ENCODE results near the gene GIMAP4. TPM values are rescaled to one million over a fixed set of nuclear protein-coding genes. Genes with fewer than 3 reads are reported as not detected.
"Not testable (repeated sequence)": the region's sequence is repeated elsewhere in the genome, so short reads cannot be mapped to it uniquely, and the experiment has no call there.

The GIMAP4 gene
- total and polyA plus RNA-seq, 2 donors (not counting 3 experiments of a cell fraction or from before 2014, with no cell fraction given): 56.6 to 168 TPM

DNA sequence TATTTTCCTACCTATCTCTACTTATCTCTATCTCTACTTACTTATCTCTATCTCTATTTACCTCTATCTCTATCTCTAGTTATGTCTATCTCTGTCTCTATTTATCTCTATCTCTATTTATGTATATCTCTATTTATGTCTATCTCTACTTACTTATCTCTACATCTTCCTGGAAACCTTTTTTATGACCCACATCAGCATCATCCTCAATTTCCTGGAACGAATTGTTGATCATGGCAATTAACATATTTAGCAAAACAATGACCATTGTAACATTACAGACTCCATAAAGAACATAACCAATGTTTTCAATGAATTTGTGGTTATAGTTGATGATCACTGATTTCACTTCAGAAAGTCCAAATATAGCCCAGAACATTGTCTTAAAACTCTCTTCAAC lies 46.7 kb downstream of the GIMAP4 start:
- intact Hi-C loops (cut with micrococcal nuclease) (no loop called here), dilution Hi-C loops (cut with MboI; ENCODE audit: extremely low pct_ligation_motif_present, low sequenced_read_pairs) (no loop called here)
- H3K4me3 ChIP-seq (replicated peaks in 1 of 3; ENCODE audit: insufficient read depth in 1 of 3, low read depth in 1 of 3, low read length in 3 of 3): no peak overlapping the region
- no peaks in the 10 kb centered on the region for H3K27me3 ChIP-seq (ENCODE audit: control insufficient read depth in 2 of 2, insufficient read depth in 2 of 2, low read length in 2 of 2)
- H3K79me2 ChIP-seq (ENCODE audit: control insufficient read depth, insufficient read depth, low read length): no peaks in the 10 kb centered on the region
- H3K9me1 ChIP-seq (replicated peaks; ENCODE audit: control insufficient read depth, extremely low read depth, insufficient read depth, low read length): no peaks in the 10 kb centered on the region
- no peaks in the 10 kb centered on the region for H3K4me1 ChIP-seq (ENCODE audit: control insufficient read depth, extremely low read depth, insufficient read depth, low read length)
- ChIA-PET CTCF (interaction anchor here (2.5 kb wide), 1 partner anchor 10 kb away, joined by 6 read pairs; no protein-coding TSS in a partner anchor), POLR2A (no interaction called here)
- H3K27ac ChIP-seq (ENCODE audit: insufficient read depth, low read depth, low read length): no peak overlapping the region
- no peaks in the 10 kb centered on the region for H3K9me3 ChIP-seq (replicated peaks; ENCODE audit: control insufficient read depth, insufficient read depth, low read length)
- TF ChIP-seq, protein P1, sequence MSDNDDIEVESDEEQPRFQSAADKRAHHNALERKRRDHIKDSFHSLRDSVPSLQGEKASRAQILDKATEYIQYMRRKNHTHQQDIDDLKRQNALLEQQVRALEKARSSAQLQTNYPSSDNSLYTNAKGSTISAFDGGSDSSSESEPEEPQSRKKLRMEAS (IDR thresholded peaks at IDR 0.05; ENCODE audit: insufficient read depth, insufficient read length): no peak
- no peak for TF ChIP-seq POLR2AphosphoS5 (IDR thresholded peaks at IDR 0.05; ENCODE audit: insufficient read depth, low read depth, low read length)
- no peak for TF ChIP-seq JUN (IDR thresholded peaks at IDR 0.05; ENCODE audit: borderline replicate concordance, insufficient read depth, insufficient read length, low read depth)
- TF ChIP-seq GATA2 (IDR thresholded peaks at IDR 0.05; ENCODE audit: insufficient read depth, insufficient read length, low read depth, low read length): no peak
- no peak for TF ChIP-seq FOS (IDR thresholded peaks at IDR 0.05; ENCODE audit: borderline replicate concordance, insufficient read depth, low read length)
- no peak for TF ChIP-seq MYC (IDR thresholded peaks at IDR 0.05; ENCODE audit: low read depth, low read length)
- TF ChIP-seq, protein P2, sequence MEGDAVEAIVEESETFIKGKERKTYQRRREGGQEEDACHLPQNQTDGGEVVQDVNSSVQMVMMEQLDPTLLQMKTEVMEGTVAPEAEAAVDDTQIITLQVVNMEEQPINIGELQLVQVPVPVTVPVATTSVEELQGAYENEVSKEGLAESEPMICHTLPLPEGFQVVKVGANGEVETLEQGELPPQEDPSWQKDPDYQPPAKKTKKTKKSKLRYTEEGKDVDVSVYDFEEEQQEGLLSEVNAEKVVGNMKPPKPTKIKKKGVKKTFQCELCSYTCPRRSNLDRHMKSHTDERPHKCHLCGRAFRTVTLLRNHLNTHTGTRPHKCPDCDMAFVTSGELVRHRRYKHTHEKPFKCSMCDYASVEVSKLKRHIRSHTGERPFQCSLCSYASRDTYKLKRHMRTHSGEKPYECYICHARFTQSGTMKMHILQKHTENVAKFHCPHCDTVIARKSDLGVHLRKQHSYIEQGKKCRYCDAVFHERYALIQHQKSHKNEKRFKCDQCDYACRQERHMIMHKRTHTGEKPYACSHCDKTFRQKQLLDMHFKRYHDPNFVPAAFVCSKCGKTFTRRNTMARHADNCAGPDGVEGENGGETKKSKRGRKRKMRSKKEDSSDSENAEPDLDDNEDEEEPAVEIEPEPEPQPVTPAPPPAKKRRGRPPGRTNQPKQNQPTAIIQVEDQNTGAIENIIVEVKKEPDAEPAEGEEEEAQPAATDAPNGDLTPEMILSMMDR (IDR thresholded peaks at IDR 0.05; ENCODE audit: extremely low read depth in 1 of 2, insufficient read depth in 1 of 2, low read depth in 1 of 2, low read length in 2 of 2): no peak
- no peak for TF ChIP-seq EZH2 (IDR thresholded peaks at IDR 0.05; ENCODE audit: borderline replicate concordance, low read depth, low read length, severe bottlenecking)
- H2AFZ ChIP-seq (ENCODE audit: low read depth, low read length): no peak overlapping the region
- FAIRE-seq: no peak
- H3K4me2 ChIP-seq (ENCODE audit: insufficient read depth, low read length): no peak overlapping the region
- no peaks in the 10 kb centered on the region for H4K20me1 ChIP-seq (replicated peaks; ENCODE audit: control insufficient read depth, extremely low read depth, insufficient read depth, low read length)
- H3K36me3 ChIP-seq (ENCODE audit: control insufficient read depth in 2 of 2, extremely low read depth in 1 of 2, insufficient read depth in 2 of 2, low read length in 2 of 2): no peaks in the 10 kb centered on the region
- H3K9ac ChIP-seq (replicated peaks; ENCODE audit: extremely low read depth, insufficient read depth, low read length): no peak overlapping the region
- DNase-seq (ENCODE audit: low read depth, low spot score): no peak
- BruUV-seq (replicated peaks): no TSS peak

DNA sequence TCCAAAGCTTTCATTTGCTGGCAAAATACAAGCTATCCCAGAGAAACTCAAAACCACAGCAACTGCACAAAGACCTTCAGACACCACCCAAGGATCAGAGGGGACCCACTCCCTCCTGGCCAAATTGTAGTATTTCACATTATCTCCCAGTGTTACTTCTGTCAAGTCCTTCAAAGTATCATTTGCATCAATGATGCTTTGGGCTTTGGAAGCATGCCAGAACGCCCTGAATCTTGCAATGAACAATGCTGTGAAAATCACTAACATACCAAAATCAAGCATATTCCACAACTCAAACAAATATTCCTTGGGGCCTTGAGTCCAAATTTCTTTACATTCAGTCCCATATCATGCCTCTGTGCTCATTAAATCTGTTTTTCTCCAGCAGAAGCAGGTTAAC lies 47.2 kb downstream of the GIMAP4 start:
- H3K27me3 ChIP-seq (ENCODE audit: control insufficient read depth in 2 of 2, insufficient read depth in 2 of 2, low read length in 2 of 2); H3K9ac ChIP-seq (replicated peaks; ENCODE audit: extremely low read depth, insufficient read depth, low read length); FAIRE-seq; H4K20me1 ChIP-seq (replicated peaks; ENCODE audit: control insufficient read depth, extremely low read depth, insufficient read depth, low read length); H3K79me2 ChIP-seq (ENCODE audit: control insufficient read depth, insufficient read depth, low read length); H3K9me1 ChIP-seq (replicated peaks; ENCODE audit: control insufficient read depth, extremely low read depth, insufficient read depth, low read length); H3K4me2 ChIP-seq (ENCODE audit: insufficient read depth, low read length); H3K9me3 ChIP-seq (replicated peaks; ENCODE audit: control insufficient read depth, insufficient read depth, low read length); H3K4me1 ChIP-seq (ENCODE audit: control insufficient read depth, extremely low read depth, insufficient read depth, low read length); H2AFZ ChIP-seq (ENCODE audit: low read depth, low read length); H3K36me3 ChIP-seq (ENCODE audit: control insufficient read depth in 2 of 2, extremely low read depth in 1 of 2, insufficient read depth in 2 of 2, low read length in 2 of 2); H3K4me3 ChIP-seq (replicated peaks in 1 of 3; ENCODE audit: insufficient read depth in 1 of 3, low read depth in 1 of 3, low read length in 3 of 3); POLR2A ChIA-PET; H3K27ac ChIP-seq (ENCODE audit: insufficient read depth, low read depth, low read length); BruUV-seq (replicated peaks); dilution Hi-C loops (cut with MboI; ENCODE audit: extremely low pct_ligation_motif_present, low sequenced_read_pairs); DNase-seq (ENCODE audit: low read depth, low spot score); intact Hi-C loops (cut with micrococcal nuclease): not testable (repeated sequence)
- CTCF ChIA-PET: interaction anchor here (0.8 to 2.5 kb wide), 2 partner anchors 9 to 165 kb away, joined by 3 to 6 read pairs; no protein-coding TSS in a partner anchor

DNA sequence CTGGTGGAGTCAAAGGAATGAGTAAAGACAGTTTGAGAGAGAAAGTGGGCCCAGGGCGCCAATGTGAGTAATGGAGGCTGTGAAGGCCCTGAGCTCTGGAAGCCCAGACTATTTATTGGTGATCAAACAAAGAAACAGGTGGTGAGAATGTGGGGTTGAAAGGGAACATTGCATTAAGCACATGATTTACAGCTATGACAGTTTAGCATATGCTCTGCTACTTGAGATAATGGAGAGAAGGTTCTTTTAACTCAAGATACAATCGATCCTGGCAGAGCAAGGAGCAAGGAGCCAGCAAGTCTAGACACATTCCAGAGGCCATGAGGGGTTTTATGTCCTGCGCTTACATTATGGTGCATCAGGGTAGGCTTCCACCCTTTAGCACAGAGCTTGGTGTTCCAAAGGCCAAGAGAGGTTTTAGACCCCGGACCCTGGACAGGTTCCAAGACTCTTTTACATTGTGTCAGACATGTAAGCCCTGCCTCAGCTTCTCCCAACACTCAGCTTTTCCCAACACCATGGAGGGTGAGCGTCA lies 48.1 kb downstream of the GIMAP4 start:
- H3K27me3 ChIP-seq (ENCODE audit: control insufficient read depth in 2 of 2, insufficient read depth in 2 of 2, low read length in 2 of 2); H2AFZ ChIP-seq (ENCODE audit: low read depth, low read length); H3K4me3 ChIP-seq (replicated peaks in 1 of 3; ENCODE audit: insufficient read depth in 1 of 3, low read depth in 1 of 3, low read length in 3 of 3); FAIRE-seq; H3K27ac ChIP-seq (ENCODE audit: insufficient read depth, low read depth, low read length); H3K79me2 ChIP-seq (ENCODE audit: control insufficient read depth, insufficient read depth, low read length); H3K9ac ChIP-seq (replicated peaks; ENCODE audit: extremely low read depth, insufficient read depth, low read length); H3K9me1 ChIP-seq (replicated peaks; ENCODE audit: control insufficient read depth, extremely low read depth, insufficient read depth, low read length); dilution Hi-C loops (cut with MboI; ENCODE audit: extremely low pct_ligation_motif_present, low sequenced_read_pairs); DNase-seq (ENCODE audit: low read depth, low spot score); POLR2A ChIA-PET; intact Hi-C loops (cut with micrococcal nuclease); H3K36me3 ChIP-seq (ENCODE audit: control insufficient read depth in 2 of 2, extremely low read depth in 1 of 2, insufficient read depth in 2 of 2, low read length in 2 of 2); BruUV-seq (replicated peaks); H3K4me2 ChIP-seq (ENCODE audit: insufficient read depth, low read length); H3K4me1 ChIP-seq (ENCODE audit: control insufficient read depth, extremely low read depth, insufficient read depth, low read length); H3K9me3 ChIP-seq (replicated peaks; ENCODE audit: control insufficient read depth, insufficient read depth, low read length); H4K20me1 ChIP-seq (replicated peaks; ENCODE audit: control insufficient read depth, extremely low read depth, insufficient read depth, low read length): not testable (repeated sequence)
- CTCF ChIA-PET: interaction anchor here (0.8 to 2.5 kb wide), 2 partner anchors 9 to 166 kb away, joined by 3 to 6 read pairs; no protein-coding TSS in a partner anchor

Data from endothelial cell of umbilical vein (primary cell).